Skin epidermis (tissue), 12 donors: ENCODE measurements around the gene SLC9A9.

Experiments used
- H3K27ac ChIP-seq, 21 experiments: fragments of 200-600 bp; sonication (generic) in 11 of 21; one replicate each; pipeline ENCODE4 v1.5.0; 2020; ENCODE audit warnings: mild to moderate bottlenecking in 3 of 21, inconsistent platforms in 2 of 21, moderate library complexity in 2 of 21
- H3K4me3 ChIP-seq, 7 experiments: fragments of 200-600 bp; sonication (generic) in 2 of 7; one replicate each; pipeline ENCODE4 v1.5.0; 2020; ENCODE audit warnings: inconsistent platforms in 2 of 7, mild to moderate bottlenecking in 2 of 7, moderate library complexity in 1 of 7

SLC9A9 gene

GRCh38 chr3:143232981-143233380, 615.3 kb downstream of the SLC9A9 start:
- Histone ChIP-seq H3K4me3 (no peak overlapping the region), H3K27ac (no peak overlapping the region)

- Histone ChIP-seq H3K4me3 (no peak overlapping the region), H3K27ac (no peak overlapping the region)
These were observed 619.9 kb downstream of the SLC9A9 start for GRCh38 chr3:143228405-143228804.

- no peak overlapping the region for H3K27ac ChIP-seq
- no peak overlapping the region for H3K4me3 ChIP-seq
These were observed 621.5 kb downstream of the SLC9A9 start for GRCh38 chr3:143226678-143227291.

GRCh38 chr3:143224716-143225115, 623.6 kb downstream of the SLC9A9 start:
- no peak overlapping the region for H3K27ac ChIP-seq
- H3K4me3 ChIP-seq, result no peak overlapping the region

GRCh38 chr3:143222981-143223380, 625.3 kb downstream of the SLC9A9 start:
- H3K27ac ChIP-seq, result no peak overlapping the region
- no peak overlapping the region for H3K4me3 ChIP-seq

GRCh38 chr3:143222505-143222904, 625.8 kb downstream of the SLC9A9 start:
- H3K27ac ChIP-seq, result no peak overlapping the region
- H3K4me3 ChIP-seq, result no peak overlapping the region

DNA sequence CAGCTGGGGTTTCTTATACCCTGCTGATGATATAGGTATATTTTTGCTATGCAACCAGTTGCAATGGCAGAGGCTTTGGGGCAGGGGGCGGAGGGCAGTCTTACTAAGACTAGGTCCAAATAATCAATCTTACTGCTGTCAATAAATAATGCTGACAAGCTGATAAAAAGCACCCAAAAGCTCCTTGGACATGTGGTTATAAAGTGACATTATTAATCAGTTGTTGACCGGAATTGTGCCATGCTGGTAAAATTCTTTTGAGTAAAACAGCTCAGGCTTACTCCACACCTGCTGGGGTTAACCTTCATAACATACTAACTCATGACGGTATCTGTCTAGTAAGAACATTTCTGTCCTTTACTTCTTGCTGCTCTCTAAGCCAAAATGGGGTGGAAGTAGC, 626.8 kb downstream of the SLC9A9 start:
- Histone ChIP-seq H3K27ac (no peak overlapping the region), H3K4me3 (no peak overlapping the region)

DNA sequence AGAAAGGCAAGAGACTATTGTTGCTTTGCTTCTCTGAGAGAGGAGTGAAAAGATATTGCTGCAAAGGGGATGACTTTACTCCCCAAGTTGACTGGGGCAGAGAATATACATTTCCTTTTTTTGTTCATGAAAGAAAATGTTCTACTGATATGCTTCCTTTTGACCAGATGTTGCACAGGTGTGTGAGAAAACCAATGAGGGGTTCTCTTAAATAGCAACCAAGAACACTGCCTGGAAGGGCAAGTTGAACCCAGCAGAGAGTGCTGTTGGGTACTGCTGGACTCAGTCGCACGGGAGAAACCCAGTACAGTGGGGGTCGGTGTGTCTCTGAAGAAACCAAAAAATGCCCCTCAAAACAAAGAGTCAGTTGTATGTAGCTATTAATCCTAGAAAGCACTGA, 627.5 kb downstream of the SLC9A9 start:
- no peak overlapping the region for H3K27ac ChIP-seq
- H3K4me3 ChIP-seq, result no peak overlapping the region

GRCh38 chr3:143218166-143218835, 630.0 kb downstream of the SLC9A9 start:
- Histone ChIP-seq H3K27ac (no peak overlapping the region), H3K4me3 (no peak overlapping the region)

- H3K27ac ChIP-seq, result no peak overlapping the region
- H3K4me3 ChIP-seq, result no peak overlapping the region
These were observed 631.0 kb downstream of the SLC9A9 start for GRCh38 chr3:143217283-143217682.

GRCh38 chr3:143216709-143217182, 631.5 kb downstream of the SLC9A9 start:
- Histone ChIP-seq H3K4me3 (no peak overlapping the region), H3K27ac (peak overlapping the region in 1 of 21 experiments; percentile 30)
